Vagina (tissue), 2 donors: ENCODE results near the gene DNLZ.

Experiments
- POLR2A ChIP-seq, 2 donors: fragments of 450-650 bp; IDR thresholded peaks; one replicate each; pipeline ENCODE4 v1.6.1; 2017; ENCODE audit warnings: antibody characterized with exemption in 2 of 2, mild to moderate bottlenecking in 2 of 2, moderate library complexity in 2 of 2
- POLR2AphosphoS5 ChIP-seq, 2 donors: sonication (generic); formaldehyde crosslinking; IDR thresholded peaks; one replicate each; pipeline ENCODE4 v1.9.0; 2017; ENCODE audit warnings: antibody characterized with exemption in 2 of 2, mild to moderate bottlenecking in 2 of 2, low read depth in 1 of 2; ENCODE audit not compliant: insufficient read depth in 1 of 2

- TF ChIP-seq POLR2A (IDR thresholded peaks at IDR 0.05): no peak
- no peak for TF ChIP-seq POLR2AphosphoS5 (IDR thresholded peaks at IDR 0.05; ENCODE audit: insufficient read depth in 1 of 2, low read depth in 1 of 2)
Measured at GRCh38 chr9:136394312-136395019, 30.9 kb upstream of the DNLZ start.
